Prostate gland (tissue), 2 donors: Measurements from ENCODE around the gene STAG2.
"Not testable (repeated sequence)": the region's sequence is repeated elsewhere in the genome, so short reads cannot be mapped to it uniquely, and the experiment has no call there.

Source experiments
- POLR2A ChIP-seq: fragments of 450-650 bp; IDR thresholded peaks from one replicate; pipeline ENCODE4 v1.6.1; 2016; ENCODE audit warnings: antibody characterized with exemption, mild to moderate bottlenecking
- TF ChIP-seq, protein P1 (sequence below), 4 experiments: fragments of 200-600 bp in 2 of 4; fragments of 450-650 bp in 2 of 4; sonication (generic) in 2 of 4; IDR thresholded peaks; 1 replicate in 3 of 4; 2 replicates in 1 of 4; pipeline ENCODE4 v1.5.1; 2016 to 2019; ENCODE audit warnings: antibody characterized with exemption in 4 of 4, mild to moderate bottlenecking in 2 of 4, moderate library complexity in 2 of 4

- TF ChIP-seq, protein P1, sequence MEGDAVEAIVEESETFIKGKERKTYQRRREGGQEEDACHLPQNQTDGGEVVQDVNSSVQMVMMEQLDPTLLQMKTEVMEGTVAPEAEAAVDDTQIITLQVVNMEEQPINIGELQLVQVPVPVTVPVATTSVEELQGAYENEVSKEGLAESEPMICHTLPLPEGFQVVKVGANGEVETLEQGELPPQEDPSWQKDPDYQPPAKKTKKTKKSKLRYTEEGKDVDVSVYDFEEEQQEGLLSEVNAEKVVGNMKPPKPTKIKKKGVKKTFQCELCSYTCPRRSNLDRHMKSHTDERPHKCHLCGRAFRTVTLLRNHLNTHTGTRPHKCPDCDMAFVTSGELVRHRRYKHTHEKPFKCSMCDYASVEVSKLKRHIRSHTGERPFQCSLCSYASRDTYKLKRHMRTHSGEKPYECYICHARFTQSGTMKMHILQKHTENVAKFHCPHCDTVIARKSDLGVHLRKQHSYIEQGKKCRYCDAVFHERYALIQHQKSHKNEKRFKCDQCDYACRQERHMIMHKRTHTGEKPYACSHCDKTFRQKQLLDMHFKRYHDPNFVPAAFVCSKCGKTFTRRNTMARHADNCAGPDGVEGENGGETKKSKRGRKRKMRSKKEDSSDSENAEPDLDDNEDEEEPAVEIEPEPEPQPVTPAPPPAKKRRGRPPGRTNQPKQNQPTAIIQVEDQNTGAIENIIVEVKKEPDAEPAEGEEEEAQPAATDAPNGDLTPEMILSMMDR (IDR thresholded peaks at IDR 0.05): not testable (repeated sequence)
- not testable (repeated sequence) for TF ChIP-seq POLR2A
These were observed 143.0 kb downstream of the STAG2 start for GRCh38 chrX:124104512-124104911.
